Fibroblast of gingiva (primary cell): ENCODE data around the gene RAB44.
"Not testable (repeated sequence)": the region's sequence is repeated elsewhere in the genome, so short reads cannot be mapped to it uniquely, and the experiment has no call there.

Experiments
- DNase-seq: peaks from one replicate; pipeline ENCODE4 v3.0.0-alpha.2; 2011; ENCODE audit warnings: low read depth

RAB44 gene, protein sequence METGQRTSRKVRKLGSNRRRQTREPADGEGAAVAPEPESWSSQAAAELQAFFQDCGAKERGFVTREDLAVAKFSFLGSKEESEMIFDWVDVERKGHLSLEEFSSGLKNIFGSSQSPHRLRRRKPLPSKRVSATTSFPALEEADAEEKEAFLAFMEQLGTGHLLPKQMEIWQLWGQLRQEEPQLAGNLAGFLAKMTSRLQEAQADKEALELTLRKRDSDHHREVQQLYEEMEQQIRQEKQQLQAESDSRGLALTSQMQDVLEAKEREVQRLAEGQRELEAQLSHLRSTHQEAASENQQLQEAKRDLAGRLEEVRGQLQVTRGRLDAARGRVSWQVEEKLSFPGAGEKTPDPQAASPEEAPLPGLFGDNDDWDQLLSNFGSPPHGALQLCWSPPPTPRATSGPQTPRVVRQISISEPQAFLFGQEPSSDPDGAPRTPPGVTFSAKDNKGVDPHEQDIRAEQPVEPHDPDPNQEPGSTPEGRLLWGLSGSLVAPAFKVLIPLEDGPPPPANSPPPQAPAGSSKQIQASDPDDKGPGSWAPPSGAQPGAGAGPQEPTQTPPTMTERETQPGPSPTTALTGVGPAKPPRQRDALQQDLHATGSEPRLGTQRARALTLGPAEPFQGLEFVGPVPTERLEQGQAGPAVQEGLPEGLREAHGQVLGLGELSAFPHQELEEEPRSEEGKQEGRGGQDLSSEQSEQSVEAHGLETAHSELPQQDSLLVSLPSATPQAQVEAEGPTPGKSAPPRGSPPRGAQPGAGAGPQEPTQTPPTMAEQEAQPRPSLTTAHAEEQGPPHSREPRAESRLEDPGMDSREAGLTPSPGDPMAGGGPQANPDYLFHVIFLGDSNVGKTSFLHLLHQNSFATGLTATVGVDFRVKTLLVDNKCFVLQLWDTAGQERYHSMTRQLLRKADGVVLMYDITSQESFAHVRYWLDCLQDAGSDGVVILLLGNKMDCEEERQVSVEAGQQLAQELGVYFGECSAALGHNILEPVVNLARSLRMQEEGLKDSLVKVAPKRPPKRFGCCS

DNA sequence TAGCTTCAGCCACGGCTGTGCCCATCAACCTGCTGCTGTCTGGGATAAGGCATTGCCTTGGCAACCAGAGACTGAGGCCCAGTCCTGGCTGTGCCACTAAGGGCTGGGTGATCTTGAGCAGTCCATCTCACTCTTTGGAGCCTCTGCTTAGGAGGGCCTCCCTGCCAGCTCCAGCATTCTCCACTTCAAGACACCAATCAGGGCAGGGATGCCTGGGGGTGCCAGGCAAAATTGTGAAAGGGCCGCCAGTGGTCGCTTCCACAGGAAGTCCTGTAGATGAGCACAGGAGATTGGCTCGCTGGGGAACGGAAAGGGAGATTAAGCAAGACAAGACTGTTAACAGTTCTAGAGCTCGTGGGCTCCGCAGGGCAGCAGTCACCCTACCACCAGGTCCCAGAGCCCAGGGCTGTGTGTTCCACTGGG lies at the start of gene RAB44:
Gene RAB44, plus strand, starts transcription at position 346 of the 423 bp plus-strand sequence. CDS start 6,410 bp downstream, outside the sequence.
- no peak for DNase-seq

DNA sequence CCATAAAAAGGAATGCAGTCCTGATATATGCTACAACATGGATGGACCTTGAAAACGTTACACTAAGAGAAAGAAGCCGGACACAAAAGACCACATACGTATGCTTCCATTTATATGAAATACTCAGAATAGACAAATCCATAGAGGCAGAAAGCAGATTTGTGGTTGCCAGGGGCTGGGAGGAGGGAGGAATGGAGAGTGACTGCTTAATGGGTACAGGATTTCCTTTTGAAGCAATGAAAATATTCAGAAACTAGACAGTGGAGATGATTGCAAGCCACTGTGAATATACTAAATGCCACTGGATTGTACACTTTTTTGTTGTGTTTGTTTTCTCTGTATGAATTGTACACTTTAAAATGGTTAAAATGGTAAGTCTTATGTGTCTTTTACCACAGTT lies 48.5 kb upstream of the RAB44 start:
- no peak for DNase-seq

DNA sequence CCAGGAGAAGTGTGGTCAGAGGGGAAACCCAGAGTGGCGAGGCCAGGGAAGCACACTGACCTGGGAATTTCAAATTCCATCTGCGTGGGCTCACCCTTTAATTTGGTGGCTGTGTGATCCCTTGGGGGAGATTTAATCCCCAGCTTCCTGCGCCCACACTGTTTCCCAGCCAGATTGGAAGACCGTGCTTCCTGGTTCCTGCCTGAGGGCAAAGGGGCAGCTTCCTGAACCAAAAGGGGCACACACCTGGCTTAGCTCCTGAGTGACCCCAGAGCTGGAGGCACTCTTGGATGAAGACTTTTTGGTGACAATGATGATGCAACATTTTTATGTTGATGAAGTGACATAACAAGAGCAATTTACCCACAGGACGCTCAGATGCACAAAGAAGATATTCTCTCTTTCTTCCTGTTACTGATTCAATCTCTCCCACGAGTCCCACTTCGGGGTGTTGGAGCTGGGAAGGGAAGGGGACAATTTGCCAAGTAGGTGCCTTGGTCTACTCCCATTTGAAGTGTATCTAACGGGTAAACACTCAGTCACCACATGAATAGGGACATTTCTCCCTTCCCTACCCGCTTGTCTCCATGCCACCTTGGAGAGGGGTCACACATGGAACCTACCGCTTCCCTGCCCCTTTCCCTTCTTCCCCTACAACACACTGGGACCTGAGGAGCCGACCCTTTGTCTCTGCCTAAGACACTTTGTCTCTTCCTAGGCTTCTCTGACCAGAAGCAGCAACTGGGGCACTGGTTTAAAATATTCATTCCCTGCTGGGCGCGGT lies 47.7 kb upstream of the RAB44 start:
- no peak for DNase-seq

DNA sequence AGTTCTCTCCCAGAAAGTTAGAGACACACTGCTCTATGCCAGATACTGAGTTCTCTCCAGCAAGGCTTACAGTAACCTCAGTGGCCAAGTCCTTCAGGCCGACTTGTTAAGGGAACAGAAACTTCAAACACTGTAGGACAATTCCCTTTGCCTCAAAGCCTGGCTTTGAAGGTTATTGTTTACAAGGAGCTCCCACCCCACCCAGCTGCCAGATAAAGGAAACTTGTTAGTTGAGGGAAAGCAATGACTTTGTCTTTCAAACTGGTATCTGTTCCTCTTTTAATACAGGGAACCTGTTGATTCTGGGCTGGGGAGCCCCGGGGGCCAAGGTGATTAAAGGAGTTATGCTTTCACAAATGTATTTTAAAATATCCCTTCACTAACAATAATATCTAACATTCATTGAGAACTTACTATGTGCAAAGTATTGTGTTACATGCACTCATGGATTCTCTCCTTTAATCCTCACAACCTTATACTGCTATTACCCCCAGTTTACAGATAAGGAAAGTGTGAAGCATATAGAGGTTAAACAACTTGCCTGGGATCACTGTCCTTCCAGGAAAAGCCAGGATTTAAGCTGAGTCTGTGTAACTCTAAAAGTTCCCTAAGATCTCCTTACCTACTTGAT lies 46.7 kb upstream of the RAB44 start:
- DNase-seq = no peak

DNA sequence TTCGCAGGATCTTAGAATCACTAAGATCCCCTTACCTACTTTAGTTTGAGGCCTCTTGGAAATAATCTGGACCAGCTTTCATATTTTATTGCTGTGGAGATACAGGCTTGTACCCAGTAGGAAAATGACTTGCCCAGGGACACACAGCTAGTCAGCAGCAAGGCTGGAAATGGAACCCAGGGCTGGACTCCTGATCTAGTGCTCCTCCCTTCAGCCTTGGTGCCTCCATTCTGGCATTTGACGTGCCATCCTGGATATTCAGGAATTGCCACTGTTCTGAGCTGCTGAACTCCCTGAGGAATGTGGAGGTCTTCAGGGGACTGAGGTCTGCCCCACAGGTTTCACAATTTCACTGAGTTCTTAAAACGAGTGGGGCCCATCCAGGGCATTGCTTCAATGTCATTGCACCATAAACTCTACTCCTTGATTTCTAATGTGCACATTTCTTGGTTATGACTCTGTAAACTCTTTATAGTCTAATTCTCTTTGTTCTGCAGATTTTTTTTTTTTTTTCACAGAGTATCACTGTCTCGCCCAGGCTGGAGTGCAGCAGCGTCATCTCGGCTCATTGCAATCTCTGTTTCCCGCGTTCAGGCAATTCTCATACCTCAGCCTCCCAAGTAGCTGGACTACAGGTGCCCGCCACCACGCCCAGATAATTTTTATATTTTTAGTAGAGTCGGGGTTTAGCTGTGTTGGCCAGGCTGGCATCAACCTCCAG lies 45.8 kb upstream of the RAB44 start:
- DNase-seq = no peak

DNA sequence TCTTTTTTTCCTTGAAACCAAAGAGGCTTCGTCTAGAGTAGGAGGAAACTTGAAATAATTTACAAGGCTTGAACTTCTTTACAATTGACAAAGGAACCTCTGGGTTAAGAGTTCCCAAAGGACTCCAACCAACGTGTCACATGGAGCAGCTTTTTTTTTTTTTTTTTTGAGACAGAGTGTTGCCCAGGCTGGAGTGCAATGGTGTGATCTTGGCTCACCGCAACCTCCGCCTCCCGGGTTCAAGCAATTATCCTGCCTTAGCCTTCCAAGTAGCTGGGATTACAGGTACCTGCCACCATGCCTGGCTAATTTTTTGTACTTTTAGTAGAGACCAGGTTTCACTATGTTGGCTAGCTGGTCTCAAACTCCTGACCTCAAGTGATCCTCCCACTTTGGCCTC lies 43.2 kb upstream of the RAB44 start:
- DNase-seq = not testable (repeated sequence)

DNA sequence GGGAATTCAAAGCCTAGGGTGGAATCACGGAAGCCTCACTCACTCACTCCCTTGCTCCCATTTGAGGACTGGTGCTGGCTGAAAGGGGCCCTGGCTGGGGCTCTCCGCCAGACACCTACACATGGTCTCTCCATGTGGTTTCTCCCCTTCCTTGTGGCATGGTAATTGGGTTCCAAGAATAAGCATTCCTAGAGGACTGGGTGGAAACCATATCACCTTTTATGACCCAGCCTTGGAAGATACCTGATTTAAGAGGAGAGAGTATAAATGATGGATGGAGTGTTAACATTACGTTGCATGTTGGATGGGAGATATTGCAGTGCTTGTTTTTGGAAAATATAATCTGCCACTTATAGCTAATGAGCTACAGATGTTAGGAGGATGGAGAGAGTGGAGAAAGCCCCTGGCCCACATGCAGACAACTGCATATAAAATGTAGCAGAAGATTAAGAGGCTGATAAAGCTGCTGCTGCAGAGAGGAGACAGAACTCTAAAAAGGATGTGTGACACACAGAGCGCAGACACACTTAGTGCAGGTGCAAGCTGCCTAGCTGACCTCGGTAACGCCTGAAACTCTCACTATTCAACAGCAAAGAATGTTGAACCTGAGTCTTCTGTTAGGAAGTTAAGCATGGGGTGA lies 42.4 kb upstream of the RAB44 start:
- DNase-seq = no peak

DNA sequence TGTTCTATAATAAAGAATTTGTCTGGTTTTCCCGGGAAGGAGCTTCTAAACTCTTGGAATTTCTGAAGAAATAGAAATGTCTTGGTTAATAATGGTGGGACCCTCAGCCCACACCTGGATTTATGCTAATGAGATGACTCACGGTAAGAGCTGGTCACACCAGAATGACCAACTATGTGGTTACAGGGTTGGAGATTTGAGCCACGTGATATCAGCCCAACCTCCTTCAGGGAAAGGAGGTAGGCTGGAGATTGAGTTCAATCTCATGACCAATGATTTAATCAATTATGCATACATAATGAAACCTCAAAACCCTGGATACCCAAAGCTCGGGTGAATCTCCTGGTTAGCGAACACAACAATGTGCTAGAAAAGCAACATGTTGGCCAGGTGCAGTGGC lies 41.2 kb upstream of the RAB44 start:
- no peak for DNase-seq

DNA sequence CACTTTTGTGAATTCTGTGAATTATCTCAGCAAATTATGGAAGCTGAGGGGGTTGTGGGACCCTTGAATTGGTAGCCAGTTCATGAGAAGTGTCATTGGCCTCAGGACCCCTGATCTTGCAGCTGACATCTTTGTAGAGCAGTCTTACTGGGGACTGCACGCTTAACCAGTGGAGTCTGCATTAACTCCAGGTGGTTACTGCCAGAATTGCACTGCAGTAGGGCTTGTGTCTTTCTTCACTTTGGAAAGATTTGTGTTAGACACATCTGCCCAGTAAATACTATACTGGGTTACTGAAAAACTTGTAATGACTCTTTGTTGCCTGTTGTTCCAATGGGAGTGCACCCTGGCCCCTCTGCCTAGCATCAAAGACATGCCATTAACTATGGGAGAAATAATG lies 40.4 kb upstream of the RAB44 start:
- DNase-seq = no peak

DNA sequence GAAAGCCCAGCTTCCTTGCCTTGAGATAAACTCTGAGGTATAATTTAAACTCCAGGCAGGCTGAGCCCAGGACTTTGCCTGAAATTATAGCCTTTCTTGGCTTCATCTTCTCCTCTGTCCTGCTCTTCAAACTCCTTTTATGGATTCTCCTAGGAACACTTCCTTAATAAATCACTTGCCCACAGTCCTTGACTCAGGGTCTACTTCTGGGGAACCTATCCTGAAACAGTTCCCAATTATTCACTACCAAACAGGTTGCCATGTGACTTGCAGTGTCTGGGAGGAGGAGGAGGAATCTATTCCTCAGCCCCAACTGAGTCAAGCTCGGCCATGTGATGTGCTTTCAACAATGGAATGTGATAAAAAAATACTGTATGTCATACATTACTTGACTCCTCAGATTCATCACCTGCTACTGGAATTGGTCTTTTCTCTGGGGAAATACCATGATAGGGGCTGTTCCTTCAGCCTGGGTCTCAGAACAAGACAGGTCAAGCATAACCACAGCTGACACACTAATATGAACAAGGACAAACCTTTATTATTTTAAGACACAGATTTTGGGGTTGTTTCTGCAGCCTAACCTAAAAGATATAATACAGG lies 39.6 kb upstream of the RAB44 start:
- DNase-seq = no peak

DNA sequence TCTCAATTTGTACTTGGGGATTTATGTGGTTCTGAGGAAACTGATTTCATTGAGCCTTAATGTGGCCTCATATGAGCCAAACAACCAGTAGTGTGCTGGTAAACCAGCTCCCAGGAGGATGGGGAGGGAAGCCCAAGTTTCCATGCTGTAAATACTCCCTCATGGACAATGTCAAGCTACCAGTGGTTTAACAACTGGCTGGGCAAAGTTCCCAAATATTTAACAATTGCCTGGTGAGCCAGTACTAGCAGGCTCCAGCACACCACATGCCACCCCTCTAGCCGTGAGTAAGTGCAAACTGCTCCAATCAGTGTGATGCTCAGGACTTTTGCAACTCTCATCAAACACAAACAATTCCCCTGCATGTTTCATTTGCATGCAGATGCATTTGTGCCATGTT lies 38.4 kb upstream of the RAB44 start:
- DNase-seq = peak; percentile 99

DNA sequence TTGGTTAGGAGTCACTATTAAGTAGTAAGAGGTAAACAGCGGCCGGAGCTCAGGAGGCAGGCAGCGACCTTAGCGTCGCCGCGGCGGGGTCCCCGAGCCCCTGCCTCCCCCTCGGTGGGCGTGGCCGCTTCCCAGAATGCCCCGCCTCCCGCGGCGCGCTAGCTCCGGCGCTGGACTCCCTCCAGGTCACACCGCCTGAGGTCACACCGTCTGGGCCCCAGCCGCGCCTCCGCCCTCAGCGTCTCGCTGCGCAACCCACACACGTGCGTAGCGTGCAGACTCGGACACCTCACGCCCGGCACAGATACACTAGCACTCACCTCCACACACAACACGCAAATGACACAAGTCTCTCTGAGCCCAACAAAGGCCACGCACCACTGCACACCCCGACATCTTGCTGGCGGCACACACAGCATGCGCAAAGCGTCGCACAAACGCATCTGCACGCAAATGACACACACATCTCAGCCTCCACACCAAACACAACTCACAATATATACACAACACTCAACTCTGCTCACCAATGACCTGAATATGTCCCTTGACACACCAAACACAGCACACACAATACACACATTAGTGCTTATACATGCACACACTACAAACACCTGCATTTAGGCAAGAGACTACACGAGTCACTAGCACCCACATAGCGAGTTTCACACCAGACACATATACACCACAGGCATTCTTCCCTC lies 36.7 kb upstream of the RAB44 start:
- DNase-seq = peak; percentile 28

DNA sequence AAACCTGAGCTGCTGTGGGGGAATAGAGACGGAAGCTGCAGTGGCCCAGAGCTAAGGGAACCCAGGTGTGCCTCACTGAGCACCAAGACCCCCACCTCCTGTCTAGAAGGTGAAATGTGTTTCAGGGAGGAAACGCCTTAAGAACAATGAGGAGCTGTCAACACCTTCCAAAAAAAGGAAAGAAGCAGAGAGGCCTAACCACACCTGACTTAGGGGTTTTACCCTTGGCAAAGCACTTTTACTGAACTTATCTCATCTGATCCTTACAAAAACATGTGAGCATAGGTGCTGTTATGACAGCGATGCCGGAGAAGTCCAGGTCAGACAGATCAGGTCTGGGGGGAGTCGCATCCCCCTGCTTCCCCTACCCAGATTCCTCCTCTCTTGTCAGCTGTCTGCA lies 35.2 kb upstream of the RAB44 start:
- no peak for DNase-seq

DNA sequence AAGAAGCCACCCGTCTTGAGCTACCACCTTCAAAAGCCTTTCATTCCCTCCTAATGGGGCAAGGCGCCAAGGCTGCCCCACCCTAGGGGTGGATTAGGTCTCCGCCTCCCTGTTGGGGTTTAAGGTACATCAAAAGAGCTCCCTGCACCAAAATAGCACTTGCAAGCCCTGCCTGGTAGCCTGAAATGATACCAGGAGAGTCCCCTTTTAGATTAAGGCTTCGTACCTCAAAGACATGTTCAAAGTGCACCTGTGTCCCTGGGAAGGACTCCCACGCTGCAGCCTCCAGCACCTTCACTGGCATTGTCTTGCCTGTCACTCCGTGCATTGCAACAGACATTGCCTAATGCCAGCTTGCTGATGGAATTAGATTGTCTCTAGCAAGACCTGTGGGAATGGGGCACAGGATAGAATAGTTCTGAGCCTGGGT lies 34.8 kb upstream of the RAB44 start:
- no peak for DNase-seq

DNA sequence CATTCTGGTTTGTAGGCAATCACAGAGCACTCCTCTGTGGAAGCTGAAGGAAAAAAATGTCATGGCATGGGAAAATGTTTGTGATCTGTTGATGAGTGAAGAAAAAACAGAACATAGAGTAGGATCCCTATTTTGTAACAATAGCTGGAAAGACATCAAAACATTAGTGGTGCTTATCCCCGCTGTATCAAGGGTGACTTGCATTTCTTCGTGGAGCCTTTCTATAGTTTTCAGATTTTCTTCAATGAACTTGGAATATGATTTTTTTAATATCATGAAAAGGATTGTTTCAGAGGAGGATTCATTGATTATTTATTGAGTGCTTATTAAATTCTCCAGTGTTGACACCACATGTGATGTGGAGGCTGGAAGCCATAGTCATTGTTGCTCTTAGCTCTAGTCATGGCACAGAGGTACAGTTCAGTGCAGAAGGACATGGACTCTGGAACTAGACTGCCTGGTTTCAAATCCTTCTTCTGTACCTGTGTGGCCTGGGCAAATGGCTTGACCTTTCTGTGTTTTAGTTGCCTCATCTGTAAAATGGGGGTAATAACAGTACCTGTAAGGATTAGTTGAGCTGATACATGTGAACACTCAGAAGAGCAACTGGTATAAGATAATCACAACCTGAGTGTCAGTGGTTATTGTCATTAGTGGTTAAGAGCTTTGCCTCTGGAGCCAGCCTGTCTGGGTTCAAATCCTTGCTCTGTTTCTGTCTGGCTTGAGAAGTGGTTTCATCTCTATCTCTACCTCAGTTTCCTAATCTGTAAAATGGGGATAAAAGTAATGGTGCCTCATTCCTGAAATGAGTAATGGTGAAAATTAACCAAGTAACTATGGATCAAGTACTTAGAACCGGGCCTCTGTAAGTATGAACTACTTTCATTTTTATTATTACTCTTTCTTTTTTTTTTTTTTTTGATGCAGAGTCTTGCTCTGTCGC lies 33.9 kb upstream of the RAB44 start:
- DNase-seq = peak; percentile 28

DNA sequence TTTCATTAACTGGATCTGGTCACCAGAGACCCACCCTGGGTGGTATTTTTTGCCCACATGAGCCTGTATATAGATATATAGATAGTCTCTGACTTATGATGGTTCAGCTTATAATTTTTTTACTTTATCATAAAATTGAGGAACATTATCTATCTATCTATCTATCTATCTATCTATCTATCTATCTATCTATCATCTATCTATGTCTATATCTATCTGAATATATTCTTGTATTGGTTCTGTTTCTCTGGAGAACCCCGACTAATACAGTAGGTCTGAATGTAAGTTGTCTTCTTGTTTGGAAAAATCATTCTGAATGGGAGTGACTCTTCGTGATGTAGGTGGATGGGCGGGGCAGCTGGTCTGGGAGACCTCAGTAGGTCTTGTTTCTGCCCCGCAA lies 32.4 kb upstream of the RAB44 start:
- DNase-seq = no peak

DNA sequence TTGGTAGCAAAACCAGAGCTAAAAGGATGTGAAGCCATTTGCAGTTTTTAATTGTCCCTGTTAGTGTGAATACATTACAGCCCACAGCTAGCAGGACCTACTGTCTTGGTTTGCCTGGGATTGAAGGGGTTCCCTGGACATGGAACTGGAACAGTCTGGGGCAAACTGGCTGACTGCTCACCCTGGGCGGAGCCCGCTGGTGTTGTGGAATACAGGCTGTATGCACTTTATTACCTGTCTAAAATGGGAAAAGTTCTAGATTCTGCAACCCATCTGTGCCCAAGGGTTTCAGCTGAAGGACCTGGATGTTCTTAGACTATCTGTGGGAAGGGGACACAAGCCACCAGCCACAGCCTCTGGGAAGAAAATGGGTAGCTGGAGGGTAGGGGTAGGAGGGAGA lies 31.3 kb upstream of the RAB44 start:
- DNase-seq = no peak
